Hepatocyte (in vitro differentiated cells): ENCODE measurements around the gene TAS2R38.

Source experiments
- CTCF ChIP-seq: fragments of 200-600 bp; sonication (generic); IDR thresholded peaks from 2 replicates; pipeline ENCODE4 v1.5.1; 2016; ENCODE audit warnings: antibody characterized with exemption, mild to moderate bottlenecking; ENCODE audit not compliant: poor library complexity
- EZH2 ChIP-seq: fragments of 200-600 bp; sonication (generic); IDR thresholded peaks from 2 replicates; pipeline ENCODE4 v1.6.1; 2016; ENCODE audit warnings: antibody characterized with exemption, mild to moderate bottlenecking, borderline replicate concordance

- TF ChIP-seq EZH2 (no peak), CTCF (no peak)
These were observed 21.1 kb downstream of the TAS2R38 start for GRCh38 chr7:141952461-141952860.
